Epithelial cell of esophagus (primary cell): ENCODE results near the gene DYRK1A.

Experiments
- DNase-seq: peaks from one replicate; pipeline ENCODE4 v3.0.0; 2010; ENCODE audit warnings: low read depth
- H3K4me3 ChIP-seq: 2 replicates; pipeline ENCODE4 v1.5.1; 2011; ENCODE audit warnings: mild to moderate bottlenecking, low read length, control low read depth
- TF ChIP-seq, protein P1 (sequence below): IDR thresholded peaks from 2 replicates; pipeline ENCODE4 v1.5.1; 2011; ENCODE audit warnings: low read depth, mild to moderate bottlenecking, low read length, control low read depth, inconsistent platforms; ENCODE audit not compliant: insufficient read depth; ENCODE audit errors: missing control alignments

The DYRK1A gene

DNA sequence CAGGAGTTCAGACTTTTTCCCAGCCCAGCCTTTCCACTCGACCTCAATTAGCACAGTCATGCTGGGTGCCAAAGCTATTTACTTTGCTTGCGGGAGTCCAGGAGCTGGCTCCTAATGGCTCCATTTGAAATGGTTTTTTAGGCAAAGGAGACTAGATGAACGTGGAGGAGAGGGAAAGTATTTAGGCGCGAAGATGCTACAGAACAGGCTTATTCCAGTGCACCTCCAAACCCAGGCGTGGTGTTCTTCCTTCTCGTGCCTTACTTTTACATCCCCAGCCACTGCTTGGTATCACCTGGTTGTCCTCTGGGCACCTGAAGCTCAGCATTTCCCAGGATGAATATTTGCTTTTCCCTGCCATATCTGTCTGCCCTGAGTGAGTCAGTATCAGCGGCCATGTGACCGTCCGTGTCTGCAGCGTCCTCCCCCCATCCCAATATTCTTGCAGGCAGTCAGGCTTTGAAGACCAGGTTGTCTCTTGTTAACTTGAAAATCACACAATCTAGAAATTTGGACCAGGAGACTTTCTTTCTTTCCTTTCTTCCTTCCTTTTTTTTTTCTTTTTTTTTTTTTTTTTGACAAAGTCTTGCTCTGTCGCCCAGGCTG is 198.5 kb downstream of the DYRK1A start:
- H3K4me3 ChIP-seq: no peak overlapping the region
- no peak for DNase-seq
- TF ChIP-seq, protein P1, sequence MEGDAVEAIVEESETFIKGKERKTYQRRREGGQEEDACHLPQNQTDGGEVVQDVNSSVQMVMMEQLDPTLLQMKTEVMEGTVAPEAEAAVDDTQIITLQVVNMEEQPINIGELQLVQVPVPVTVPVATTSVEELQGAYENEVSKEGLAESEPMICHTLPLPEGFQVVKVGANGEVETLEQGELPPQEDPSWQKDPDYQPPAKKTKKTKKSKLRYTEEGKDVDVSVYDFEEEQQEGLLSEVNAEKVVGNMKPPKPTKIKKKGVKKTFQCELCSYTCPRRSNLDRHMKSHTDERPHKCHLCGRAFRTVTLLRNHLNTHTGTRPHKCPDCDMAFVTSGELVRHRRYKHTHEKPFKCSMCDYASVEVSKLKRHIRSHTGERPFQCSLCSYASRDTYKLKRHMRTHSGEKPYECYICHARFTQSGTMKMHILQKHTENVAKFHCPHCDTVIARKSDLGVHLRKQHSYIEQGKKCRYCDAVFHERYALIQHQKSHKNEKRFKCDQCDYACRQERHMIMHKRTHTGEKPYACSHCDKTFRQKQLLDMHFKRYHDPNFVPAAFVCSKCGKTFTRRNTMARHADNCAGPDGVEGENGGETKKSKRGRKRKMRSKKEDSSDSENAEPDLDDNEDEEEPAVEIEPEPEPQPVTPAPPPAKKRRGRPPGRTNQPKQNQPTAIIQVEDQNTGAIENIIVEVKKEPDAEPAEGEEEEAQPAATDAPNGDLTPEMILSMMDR: no peak

DNA sequence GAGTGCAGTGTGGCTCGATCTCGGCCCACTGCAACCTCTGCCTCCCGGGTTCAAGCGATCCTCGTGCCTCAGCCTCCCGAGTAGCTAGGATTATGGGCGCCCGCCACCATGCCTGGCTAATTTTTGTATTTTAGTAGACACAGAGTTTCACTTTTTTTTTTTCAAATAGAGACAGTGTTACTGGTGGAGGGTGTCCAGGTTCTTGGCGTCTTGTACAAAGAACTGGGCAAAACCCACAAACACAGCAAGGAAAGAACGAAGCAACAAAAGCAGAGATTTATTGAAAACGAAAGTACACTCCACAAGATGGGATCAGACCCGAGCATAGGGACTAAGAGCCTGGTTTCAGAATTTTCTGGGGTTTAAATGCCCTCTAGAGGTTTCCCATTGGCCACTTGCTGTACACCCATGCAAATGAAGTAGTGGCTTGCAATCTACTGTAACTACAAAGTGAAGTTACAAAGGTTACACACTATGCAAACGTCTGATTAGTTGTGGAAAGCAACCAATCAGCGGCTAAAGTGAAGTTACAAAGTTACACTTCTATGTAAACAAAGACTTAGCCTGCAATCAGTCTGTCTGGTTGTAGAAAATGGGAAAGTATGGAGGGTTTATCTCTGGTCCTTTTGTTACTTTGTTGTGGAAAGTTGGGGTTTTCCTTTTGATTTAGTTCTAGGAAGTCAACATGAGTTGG is 199.1 kb downstream of the DYRK1A start:
- TF ChIP-seq, protein P1: no peak
- no peak overlapping the region for H3K4me3 ChIP-seq
- DNase-seq: no peak

DNA sequence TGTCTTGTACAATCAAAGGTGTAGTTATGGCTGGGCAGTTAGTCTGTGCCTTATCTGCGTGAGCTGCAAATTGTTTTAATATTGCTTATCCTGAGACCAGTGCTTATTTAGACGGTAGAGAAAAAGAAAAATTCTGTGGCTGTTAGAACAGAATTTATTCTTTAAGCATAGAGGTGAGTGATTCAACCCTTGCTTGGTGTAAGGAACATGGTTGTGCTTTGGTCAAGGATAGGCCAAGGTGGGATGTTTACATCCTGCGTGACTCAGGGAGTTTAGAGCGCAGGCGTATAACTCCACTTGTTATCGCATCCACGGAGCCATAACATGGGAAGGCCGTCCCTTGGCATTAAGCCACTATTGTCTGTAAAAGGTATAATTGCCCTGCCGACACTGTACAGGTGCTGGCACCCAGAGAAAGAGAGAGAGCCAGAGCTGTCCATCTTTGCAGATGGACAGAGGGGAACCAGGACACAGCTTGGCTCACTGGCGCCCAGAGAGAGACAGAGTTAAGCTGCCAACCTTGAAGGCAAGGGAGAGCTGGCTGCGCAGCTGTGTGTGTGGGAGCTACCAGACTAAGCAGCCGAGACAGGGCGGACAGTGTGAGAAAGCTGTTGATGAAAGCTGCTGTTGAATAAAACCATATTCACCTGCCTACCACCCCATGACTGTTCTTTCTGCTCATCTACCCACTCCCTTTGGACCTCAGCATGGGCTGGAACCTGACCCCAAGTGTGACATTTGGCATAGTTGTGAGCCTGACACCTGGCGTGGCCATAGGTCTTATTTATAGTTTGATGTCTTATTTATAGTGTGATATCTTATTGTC is 200.4 kb downstream of the DYRK1A start:
- no peak for DNase-seq
- H3K4me3 ChIP-seq: no peak overlapping the region
- TF ChIP-seq, protein P1: no peak

DNA sequence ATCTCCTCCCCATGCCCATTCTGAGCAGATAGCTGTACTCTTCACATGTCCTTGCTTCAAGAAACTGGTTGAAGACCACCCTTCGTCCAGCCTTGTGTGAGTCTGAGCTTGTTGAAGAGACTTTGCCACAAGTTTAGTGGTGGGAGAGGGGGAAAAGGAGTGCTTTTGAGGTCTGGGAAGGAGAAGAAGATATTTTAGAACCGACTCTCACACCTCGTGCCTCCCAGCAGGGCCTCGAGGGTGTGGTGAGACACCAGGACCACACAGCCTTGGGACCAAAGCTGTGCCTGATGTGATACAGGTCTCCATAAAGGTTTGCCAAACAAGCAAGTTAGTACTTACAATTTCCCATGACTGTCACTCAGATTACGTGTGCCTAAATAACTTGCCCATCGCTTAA is 201.8 kb downstream of the DYRK1A start:
- DNase-seq: no peak
- TF ChIP-seq, protein P1: no peak
- H3K4me3 ChIP-seq: no peak overlapping the region

DNA sequence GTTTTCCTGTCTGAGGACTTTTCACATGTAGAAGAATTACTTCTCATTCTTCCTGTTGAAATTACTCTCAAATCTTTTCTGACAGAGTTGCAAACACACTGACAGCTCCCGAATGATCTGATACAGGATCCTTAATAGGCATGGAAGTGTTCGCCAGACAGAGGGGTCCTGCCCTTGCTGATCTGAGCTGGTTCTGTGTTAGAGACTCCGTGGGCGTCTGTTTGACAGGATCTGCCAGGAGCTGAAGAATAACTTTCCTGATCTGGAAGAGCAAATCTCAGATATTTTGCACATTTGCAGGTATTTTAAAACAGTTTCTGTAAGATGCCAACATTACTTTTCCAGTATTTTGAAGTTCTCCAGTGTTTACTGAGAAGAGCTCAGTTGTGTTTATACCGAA is 202.3 kb downstream of the DYRK1A start:
- no peak overlapping the region for H3K4me3 ChIP-seq
- DNase-seq: no peak
- TF ChIP-seq, protein P1: no peak

DNA sequence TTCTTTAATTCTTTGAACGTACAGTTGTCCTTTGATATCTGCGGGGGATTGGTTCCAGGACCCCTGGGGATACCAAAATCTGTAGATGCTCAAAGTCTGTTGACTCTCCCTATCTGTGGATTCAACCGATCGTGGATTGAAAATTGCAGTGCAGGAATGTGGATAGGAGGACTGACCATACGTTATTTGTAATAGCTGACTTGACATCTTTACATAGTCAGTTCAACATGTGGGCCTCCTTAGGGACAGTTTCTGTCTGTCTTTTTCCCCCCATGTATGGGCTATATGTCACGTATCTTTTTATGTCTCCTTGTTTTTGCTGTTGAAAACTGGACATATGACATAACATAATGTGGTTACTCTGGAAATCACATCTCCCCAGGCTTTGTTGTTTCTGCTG is 204.9 kb downstream of the DYRK1A start:
- no peak for DNase-seq
- TF ChIP-seq, protein P1: no peak

More for the DNA sequence above, 204.9 kb downstream of the DYRK1A start:
- no peak overlapping the region for H3K4me3 ChIP-seq
